BLaER1 treated with 17β-estradiol and CSF1 and Interleukin-3, amounts not matched to agents 10 nM and 100 nM (cell line): ENCODE results near the gene MBD6.
"Not testable (repeated sequence)": the region's sequence is repeated elsewhere in the genome, so short reads cannot be mapped to it uniquely, and the experiment has no call there.

ENCODE experiments used
- H3K27ac ChIP-seq, 11 experiments: shearing (Covaris generic); formaldehyde crosslinking; 2 replicates each; pipeline ENCODE4 v1.8.1; 2022
- H3K27me3 ChIP-seq, 11 experiments: shearing (Covaris generic); formaldehyde crosslinking; 2 replicates each; pipeline ENCODE4 v1.8.1; 2022
- H3K36me3 ChIP-seq, 11 experiments: shearing (Covaris generic); formaldehyde crosslinking; 2 replicates each; pipeline ENCODE4 v1.8.1; 2022
- H3K4me1 ChIP-seq, 10 experiments: shearing (Covaris generic); formaldehyde crosslinking; 2 replicates each; pipeline ENCODE4 v1.8.1; 2022
- H3K4me2 ChIP-seq, 11 experiments: shearing (Covaris generic); formaldehyde crosslinking; 2 replicates each; pipeline ENCODE4 v1.8.1; 2022
- H3K4me3 ChIP-seq, 10 experiments: shearing (Covaris generic); formaldehyde crosslinking; 2 replicates each; pipeline ENCODE4 v1.8.1; 2022
- H3K9ac ChIP-seq, 11 experiments: shearing (Covaris generic); formaldehyde crosslinking; 2 replicates each; pipeline ENCODE4 v1.8.1; 2022
- H3K9me3 ChIP-seq, 11 experiments: shearing (Covaris generic); formaldehyde crosslinking; replicated peaks in 1 of 11; 2 replicates each; pipeline ENCODE4 v1.8.1; 2022
- H4K20me1 ChIP-seq, 11 experiments: shearing (Covaris generic); formaldehyde crosslinking; 2 replicates each; pipeline ENCODE4 v1.8.1; 2022
- Cebpa-rat ChIP-seq, 11 experiments: shearing (Covaris generic); IDR thresholded peaks; 2 replicates each; pipeline ENCODE4 v1.8.1; 2022

The MBD6 gene

GRCh38 chr12:57496822-57497221, 25.8 kb upstream of the MBD6 start:
- Histone ChIP-seq H3K4me1 (no peaks in the 10 kb centered on the region), H3K36me3 (peaks cover 85 to 93% (median 87%) of the 10 kb centered on the region in 11 experiments), H3K9ac (no peak overlapping the region), H3K4me2 (no peak overlapping the region), H3K27ac (no peak overlapping the region), H3K27me3 (no peaks in the 10 kb centered on the region), H4K20me1 (peaks cover 3 to 63% (median 18%) of the 10 kb centered on the region in 11 experiments; a peak in 16 of 22 replicates), H3K9me3 (peaks cover 0 to 10% (median 4%) of the 10 kb centered on the region in 11 experiments; a peak in 9 of 22 replicates), H3K4me3 (no peak overlapping the region)
- TF ChIP-seq Cebpa-rat (IDR thresholded peaks at IDR 0.05): no peak

GRCh38 chr12:57497223-57498131, 25.1 kb upstream of the MBD6 start:
- Histone ChIP-seq H3K9ac (no peak overlapping the region), H3K4me2 (no peak overlapping the region), H3K27me3 (no peaks in the 10 kb centered on the region), H3K4me1 (no peaks in the 10 kb centered on the region), H3K9me3 (peaks cover 0 to 9% (median 4%) of the 10 kb centered on the region in 11 experiments; a peak in 9 of 22 replicates), H3K36me3 (peaks cover 85 to 93% (median 87%) of the 10 kb centered on the region in 11 experiments), H4K20me1 (peaks cover 3 to 66% (median 17%) of the 10 kb centered on the region in 11 experiments; a peak in 16 of 22 replicates), H3K4me3 (no peak overlapping the region), H3K27ac (no peak overlapping the region)
- TF ChIP-seq Cebpa-rat (IDR thresholded peaks at IDR 0.05): no peak

GRCh38 chr12:57498132-57498502, 24.5 kb upstream of the MBD6 start:
- Histone ChIP-seq H3K9ac (no peak overlapping the region), H4K20me1 (peaks cover 0 to 68% (median 16%) of the 10 kb centered on the region in 11 experiments; a peak in 14 of 22 replicates), H3K4me3 (no peak overlapping the region), H3K27ac (no peak overlapping the region), H3K27me3 (no peaks in the 10 kb centered on the region), H3K4me2 (no peak overlapping the region), H3K36me3 (peaks cover 85 to 93% (median 88%) of the 10 kb centered on the region in 11 experiments), H3K4me1 (no peaks in the 10 kb centered on the region), H3K9me3 (peaks cover 0 to 4% (median 0%) of the 10 kb centered on the region in 11 experiments; a peak in 4 of 22 replicates)
- no peak for TF ChIP-seq Cebpa-rat (IDR thresholded peaks at IDR 0.05)

- Histone ChIP-seq H3K4me1 (no peaks in the 10 kb centered on the region), H3K9ac (no peak overlapping the region), H3K9me3 (peaks cover 0 to 4% (median 0%) of the 10 kb centered on the region in 11 experiments; a peak in 4 of 22 replicates), H3K36me3 (peaks cover 90 to 98% (median 92%) of the 10 kb centered on the region in 11 experiments), H3K4me3 (no peak overlapping the region), H3K27me3 (no peaks in the 10 kb centered on the region), H4K20me1 (peaks cover 0 to 72% (median 21%) of the 10 kb centered on the region in 11 experiments; a peak in 14 of 22 replicates), H3K27ac (no peak overlapping the region), H3K4me2 (no peak overlapping the region)
- no peak for TF ChIP-seq Cebpa-rat (IDR thresholded peaks at IDR 0.05)
Measured at GRCh38 chr12:57498571-57498970, 24.1 kb upstream of the MBD6 start.

GRCh38 chr12:57500213-57500612, 22.4 kb upstream of the MBD6 start:
- H3K9me3 ChIP-seq: no peaks in the 10 kb centered on the region; a peak in 2 of 22 replicates
- H3K36me3 ChIP-seq: peaks cover 96 to 100% (median 98%) of the 10 kb centered on the region in 11 experiments
- no peak overlapping the region for H3K4me3 ChIP-seq
- H3K27ac ChIP-seq: no peak overlapping the region
- no peak overlapping the region for H3K4me2 ChIP-seq
- no peak for TF ChIP-seq Cebpa-rat (IDR thresholded peaks at IDR 0.05)
- H3K9ac ChIP-seq: no peak overlapping the region
- no peaks in the 10 kb centered on the region for H3K27me3 ChIP-seq
- no peaks in the 10 kb centered on the region for H3K4me1 ChIP-seq
- peaks cover 0 to 84% (median 26%) of the 10 kb centered on the region in 11 experiments; a peak in 14 of 22 replicates for H4K20me1 ChIP-seq

GRCh38 chr12:57502311-57502969, 20.2 kb upstream of the MBD6 start:
- not testable (repeated sequence) for H3K4me3 ChIP-seq, H3K27ac ChIP-seq, H3K4me2 ChIP-seq, H3K4me1 ChIP-seq, H3K9ac ChIP-seq, H3K27me3 ChIP-seq
- peaks cover 90 to 94% (median 93%) of the 10 kb centered on the region in 11 experiments for H3K36me3 ChIP-seq
- H4K20me1 ChIP-seq: peaks cover 0 to 85% (median 23%) of the 10 kb centered on the region in 11 experiments; a peak in 15 of 22 replicates
- H3K9me3 ChIP-seq: peaks cover 0 to 11% (median 7%) of the 10 kb centered on the region in 11 experiments; a peak in 7 of 22 replicates

- peaks cover 0 to 13% (median 5%) of the 10 kb centered on the region in 10 experiments; a peak in 6 of 20 replicates for H3K4me1 ChIP-seq
- H4K20me1 ChIP-seq: peaks cover 12 to 73% (median 31%) of the 10 kb centered on the region in 11 experiments; a peak in 17 of 22 replicates
- H3K27ac ChIP-seq, H3K27me3 ChIP-seq, H3K9ac ChIP-seq, H3K4me2 ChIP-seq, H3K4me3 ChIP-seq: not testable (repeated sequence)
- H3K36me3 ChIP-seq: peaks cover 82 to 90% (median 83%) of the 10 kb centered on the region in 11 experiments
- H3K9me3 ChIP-seq: peaks cover 0 to 11% (median 7%) of the 10 kb centered on the region in 11 experiments; a peak in 7 of 22 replicates
Measured at GRCh38 chr12:57506541-57506940, 16.1 kb upstream of the MBD6 start.

- H3K4me3 ChIP-seq, H3K27me3 ChIP-seq, H3K4me2 ChIP-seq, H3K27ac ChIP-seq, H3K9ac ChIP-seq: not testable (repeated sequence)
- peaks cover 82 to 90% (median 83%) of the 10 kb centered on the region in 11 experiments for H3K36me3 ChIP-seq
- H4K20me1 ChIP-seq: peaks cover 21 to 76% (median 42%) of the 10 kb centered on the region in 11 experiments; a peak in 19 of 22 replicates
- H3K4me1 ChIP-seq: peaks cover 0 to 17% (median 5%) of the 10 kb centered on the region in 10 experiments; a peak in 7 of 20 replicates
- H3K9me3 ChIP-seq: peaks cover 0 to 11% (median 7%) of the 10 kb centered on the region in 11 experiments; a peak in 7 of 22 replicates
Measured at GRCh38 chr12:57507796-57508195, 14.8 kb upstream of the MBD6 start.

- Histone ChIP-seq H3K27me3 (no peaks in the 10 kb centered on the region), H3K4me1 (peaks cover 0 to 24% (median 16%) of the 10 kb centered on the region in 10 experiments; a peak in 14 of 20 replicates), H3K27ac (no peak overlapping the region), H3K4me3 (no peak overlapping the region), H4K20me1 (peaks cover 50 to 82% (median 60%) of the 10 kb centered on the region in 11 experiments), H3K9ac (no peak overlapping the region), H3K9me3 (peaks cover 0 to 5% (median 1%) of the 10 kb centered on the region in 11 experiments; a peak in 7 of 22 replicates), H3K36me3 (peaks cover 80 to 90% (median 83%) of the 10 kb centered on the region in 11 experiments), H3K4me2 (no peak overlapping the region)
- TF ChIP-seq Cebpa-rat (IDR thresholded peaks at IDR 0.05): no peak
Measured at GRCh38 chr12:57511161-57511560, 11.5 kb upstream of the MBD6 start.
